Uterus (tissue), 4 donors: ENCODE data around the gene PRAMEF18. TPM values are rescaled to one million over a fixed set of nuclear protein-coding genes. Genes with fewer than 3 reads are reported as not detected.
"Not testable (repeated sequence)": the region's sequence is repeated elsewhere in the genome, so short reads cannot be mapped to it uniquely, and the experiment has no call there.

ENCODE experiments used
- DNase-seq, 2 donors: peaks; one replicate each; pipeline ENCODE4 v3.0.0-alpha.2; 2019 to 2020
- H3K27ac ChIP-seq, 2 donors: fragments of 200-600 bp; sonication (generic); 1 replicate in 1 of 2; 2 replicates in 1 of 2; pipeline ENCODE4 v1.5.1; 2016 to 2018
- H3K27me3 ChIP-seq, 2 donors: fragments of 200-600 bp; sonication (generic); one replicate each; pipeline ENCODE4 v1.5.1; 2018 to 2019; ENCODE audit warnings: control low read depth in 1 of 2
- H3K36me3 ChIP-seq, 2 donors: fragments of 200-600 bp; sonication (generic); one replicate each; pipeline ENCODE4 v1.5.1; 2019; ENCODE audit warnings: control low read depth in 1 of 2
- H3K4me1 ChIP-seq, 2 donors: fragments of 200-600 bp; sonication (generic); one replicate each; pipeline ENCODE4 v1.5.1; 2018 to 2019; ENCODE audit warnings: control low read depth in 1 of 2
- H3K4me3 ChIP-seq, 2 donors: fragments of 200-600 bp; sonication (generic); 1 replicate in 1 of 2; 2 replicates in 1 of 2; pipeline ENCODE4 v1.5.1; 2018 to 2019; ENCODE audit warnings: mild to moderate bottlenecking in 1 of 2
- H3K9me3 ChIP-seq, 2 donors: fragments of 200-600 bp; sonication (generic); one replicate each; pipeline ENCODE4 v1.5.1; 2019; ENCODE audit warnings: control low read depth in 1 of 2
- POLR2A ChIP-seq, 2 donors: fragments of 450-650 bp; IDR thresholded peaks; one replicate each; pipeline ENCODE4 v1.6.1; 2016; ENCODE audit warnings: antibody characterized with exemption in 2 of 2, mild to moderate bottlenecking in 1 of 2, moderate library complexity in 1 of 2
- intact Hi-C: fragments of 100-400 bp; cut with DNase I; formaldehyde crosslinking; loops from one replicate; pipeline ENCODE4 v1.15.1; 2023; ENCODE audit warnings: low total_unique reads
- total RNA-seq, 4 donors: library from RNA; depleted of rRNA in 3 of 4; stranded (reverse); fragments of >200 nt in 3 of 4; gene quantifications; one replicate each; pipeline versions ENCODE4 v1.1.0 to v1.2.4, GENCODE V29; 2014 to 2023
- TF ChIP-seq, protein P1 (sequence below), 4 experiments: fragments of 200-600 bp in 2 of 4; fragments of 450-650 bp in 2 of 4; sonication (generic) in 2 of 4; IDR thresholded peaks; one replicate each; pipeline ENCODE4 v1.5.1; 2016 to 2019; ENCODE audit warnings: antibody characterized with exemption in 4 of 4, mild to moderate bottlenecking in 2 of 4, moderate library complexity in 1 of 4
- donor health status: DM: yes; HTN: yes; CAD: no.

PRAMEF18 gene
- total RNA-seq, 4 donors from 2014 or later: not detected

DNA sequence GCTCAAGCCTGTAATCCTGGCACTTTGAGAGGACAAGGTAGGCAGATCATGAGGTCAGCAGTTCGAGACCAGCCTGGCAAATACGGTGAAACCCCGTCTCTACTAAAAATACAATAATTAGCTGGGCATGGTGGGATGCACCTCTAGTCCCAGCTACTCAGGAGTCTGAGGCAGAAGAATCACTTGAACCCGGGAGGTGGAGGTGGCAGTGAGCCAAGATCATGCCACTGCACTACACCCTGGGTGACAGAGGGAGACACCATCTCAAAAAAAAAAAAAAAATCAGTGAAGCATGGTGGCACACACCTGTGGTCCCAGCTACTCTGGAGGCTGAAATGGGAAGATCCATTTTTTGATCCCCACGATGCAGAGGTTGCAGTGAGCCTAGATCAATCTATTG is 4.1 kb upstream of the PRAMEF18 start:
- H3K27me3 ChIP-seq, H3K9me3 ChIP-seq, H3K4me1 ChIP-seq, intact Hi-C loops, H3K27ac ChIP-seq, H3K36me3 ChIP-seq, DNase-seq, H3K4me3 ChIP-seq: not testable (repeated sequence)

DNA sequence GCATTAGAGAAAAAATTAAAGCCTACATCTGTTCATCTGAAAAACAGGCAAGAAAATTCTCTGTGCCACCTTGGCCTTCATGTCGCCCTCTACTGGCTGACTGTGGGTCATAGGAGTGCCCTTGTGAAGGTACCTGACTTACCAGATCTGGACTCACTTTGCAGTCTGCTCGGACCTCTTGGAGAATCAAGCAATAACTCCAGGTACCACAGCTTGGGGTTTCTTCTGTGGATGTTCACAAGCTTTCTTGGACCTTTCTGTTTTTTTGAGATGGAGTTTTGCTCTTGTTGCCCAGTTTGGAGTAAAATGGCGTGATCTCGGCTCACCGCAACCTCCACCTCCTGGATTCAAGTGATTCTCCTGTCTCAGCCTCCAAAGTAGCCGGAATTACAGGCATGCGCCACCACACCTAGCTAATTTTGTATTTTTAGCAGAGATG is 2.4 kb upstream of the PRAMEF18 start:
- H3K27ac ChIP-seq: no peak overlapping the region
- intact Hi-C loops: no loop called here
- no peaks in the 10 kb centered on the region for H3K27me3 ChIP-seq
- no peak for TF ChIP-seq POLR2A (IDR thresholded peaks at IDR 0.05)
- TF ChIP-seq, protein P1, sequence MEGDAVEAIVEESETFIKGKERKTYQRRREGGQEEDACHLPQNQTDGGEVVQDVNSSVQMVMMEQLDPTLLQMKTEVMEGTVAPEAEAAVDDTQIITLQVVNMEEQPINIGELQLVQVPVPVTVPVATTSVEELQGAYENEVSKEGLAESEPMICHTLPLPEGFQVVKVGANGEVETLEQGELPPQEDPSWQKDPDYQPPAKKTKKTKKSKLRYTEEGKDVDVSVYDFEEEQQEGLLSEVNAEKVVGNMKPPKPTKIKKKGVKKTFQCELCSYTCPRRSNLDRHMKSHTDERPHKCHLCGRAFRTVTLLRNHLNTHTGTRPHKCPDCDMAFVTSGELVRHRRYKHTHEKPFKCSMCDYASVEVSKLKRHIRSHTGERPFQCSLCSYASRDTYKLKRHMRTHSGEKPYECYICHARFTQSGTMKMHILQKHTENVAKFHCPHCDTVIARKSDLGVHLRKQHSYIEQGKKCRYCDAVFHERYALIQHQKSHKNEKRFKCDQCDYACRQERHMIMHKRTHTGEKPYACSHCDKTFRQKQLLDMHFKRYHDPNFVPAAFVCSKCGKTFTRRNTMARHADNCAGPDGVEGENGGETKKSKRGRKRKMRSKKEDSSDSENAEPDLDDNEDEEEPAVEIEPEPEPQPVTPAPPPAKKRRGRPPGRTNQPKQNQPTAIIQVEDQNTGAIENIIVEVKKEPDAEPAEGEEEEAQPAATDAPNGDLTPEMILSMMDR (IDR thresholded peaks at IDR 0.05): no peak
- H3K36me3 ChIP-seq: no peaks in the 10 kb centered on the region
- DNase-seq: no peak
- no peak overlapping the region for H3K4me3 ChIP-seq
- no peaks in the 10 kb centered on the region for H3K9me3 ChIP-seq
- no peaks in the 10 kb centered on the region for H3K4me1 ChIP-seq

DNA sequence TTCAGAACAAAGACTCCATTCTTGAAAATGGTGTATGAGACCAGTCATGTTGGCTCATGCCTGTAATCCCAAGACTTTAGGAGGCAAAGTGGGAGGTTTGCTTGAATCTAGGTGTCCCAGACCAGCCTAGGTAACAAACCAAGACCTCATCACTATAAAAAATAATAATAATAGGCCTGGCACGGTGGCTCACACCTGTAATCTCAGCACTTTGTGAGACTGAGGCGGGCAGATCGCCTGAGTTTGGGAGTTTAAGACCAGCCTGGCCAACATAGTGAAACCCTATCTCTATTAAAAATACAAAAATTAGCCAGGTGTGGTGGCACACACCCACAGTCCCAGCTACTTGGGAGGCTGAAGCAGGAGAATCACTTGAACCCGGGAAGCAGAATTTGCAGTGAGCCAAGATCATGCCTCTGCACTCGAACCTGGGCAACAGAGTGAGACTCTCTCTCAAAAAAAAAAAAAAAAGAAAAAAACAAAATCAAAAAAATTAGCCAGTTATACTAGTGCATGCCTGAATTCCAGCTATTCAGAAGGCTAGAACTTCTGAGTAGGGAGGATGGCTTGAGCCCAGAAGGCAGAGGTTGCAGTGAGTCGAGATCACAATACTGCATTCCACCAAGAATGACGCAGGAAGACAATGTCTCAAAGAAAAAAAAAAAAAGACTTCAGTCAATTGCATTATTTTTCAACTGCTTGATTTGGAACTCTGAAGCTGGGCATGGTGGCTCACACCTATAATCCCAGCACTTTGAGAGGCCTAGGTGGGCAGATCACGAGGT is 1.5 kb upstream of the PRAMEF18 start:
- H3K27ac ChIP-seq, H3K4me3 ChIP-seq, DNase-seq, H3K36me3 ChIP-seq, H3K27me3 ChIP-seq, H3K9me3 ChIP-seq, H3K4me1 ChIP-seq, intact Hi-C loops: not testable (repeated sequence)

DNA sequence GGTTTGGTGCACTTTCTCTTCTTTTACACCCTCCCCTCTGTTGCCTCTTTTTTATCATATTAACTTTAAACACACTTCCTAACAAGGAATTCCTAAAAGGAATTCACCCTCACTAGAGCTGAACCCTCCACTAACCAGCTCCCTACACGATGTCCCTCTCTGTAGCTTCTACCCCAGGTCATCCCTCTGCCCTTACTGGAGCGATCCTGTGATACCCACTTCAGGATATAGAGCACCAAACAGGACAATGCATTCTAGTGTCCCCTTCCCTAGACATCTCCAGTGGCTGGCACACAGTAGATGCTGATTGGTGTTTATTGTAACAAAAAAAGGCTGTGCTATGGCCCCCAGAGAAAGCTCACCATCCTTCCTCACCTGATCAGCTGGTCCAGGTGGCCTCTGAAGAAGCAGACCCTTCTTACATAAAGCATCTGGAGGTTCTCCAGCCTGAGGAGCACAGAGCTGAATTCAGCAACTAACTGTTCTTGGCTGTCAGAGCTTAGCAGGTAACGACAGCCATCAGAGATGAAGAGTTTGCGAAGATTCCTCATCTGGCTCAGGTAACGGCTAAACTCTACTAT is 1.4 kb downstream of the PRAMEF18 start:
- Histone ChIP-seq H3K4me1 (no peaks in the 10 kb centered on the region), H3K9me3 (no peaks in the 10 kb centered on the region), H3K4me3 (no peak overlapping the region), H3K27me3 (no peaks in the 10 kb centered on the region), H3K27ac (no peak overlapping the region), H3K36me3 (no peaks in the 10 kb centered on the region)
- TF ChIP-seq, protein P1 (IDR thresholded peaks at IDR 0.05): no peak
- TF ChIP-seq POLR2A (IDR thresholded peaks at IDR 0.05): no peak
- intact Hi-C loops: no loop called here
- no peak for DNase-seq

DNA sequence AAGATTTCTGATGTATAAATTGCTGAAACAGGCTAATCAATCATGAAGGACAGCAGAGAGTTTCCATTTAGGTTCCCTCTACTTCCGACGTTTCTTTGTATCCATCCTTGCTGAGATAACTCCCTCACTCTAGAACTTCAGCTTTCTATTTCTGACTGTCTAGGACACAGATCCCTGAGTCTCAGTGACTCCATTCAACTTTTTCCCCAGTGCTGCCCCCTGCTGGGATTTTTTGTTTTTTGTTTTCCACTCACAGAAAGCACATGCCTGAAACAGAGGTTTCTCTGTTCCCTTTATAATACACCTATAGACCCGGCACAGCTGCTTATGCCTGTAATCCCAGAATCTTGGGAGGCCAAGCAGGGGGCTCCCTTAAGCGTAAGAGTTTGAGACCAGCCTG is 3.2 kb downstream of the PRAMEF18 start:
- H3K4me3 ChIP-seq, H3K27ac ChIP-seq, H3K9me3 ChIP-seq, H3K4me1 ChIP-seq, H3K27me3 ChIP-seq, intact Hi-C loops, H3K36me3 ChIP-seq, DNase-seq: not testable (repeated sequence)

DNA sequence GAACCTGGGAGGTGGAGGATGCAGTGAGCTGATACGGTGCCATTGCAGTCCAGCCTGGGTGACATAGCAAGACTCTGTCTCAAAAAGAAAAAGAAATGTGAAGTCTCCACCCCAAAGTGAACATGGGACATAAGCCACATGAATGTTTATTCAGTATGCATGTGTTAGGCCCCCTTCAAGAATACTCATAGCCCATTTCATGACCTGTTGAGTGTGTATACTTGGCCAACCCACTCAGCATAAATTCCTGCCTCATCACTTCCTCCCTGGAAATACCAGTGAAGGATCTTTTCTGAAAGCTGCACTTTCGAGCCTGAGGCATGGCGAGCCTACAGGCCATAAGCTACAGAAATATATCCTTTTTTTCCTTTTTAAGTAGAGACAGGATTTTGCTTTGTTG is 6.8 kb downstream of the PRAMEF18 start:
- H3K4me3 ChIP-seq, DNase-seq, intact Hi-C loops: not testable (repeated sequence)

GRCh38 chr1:13216619-13217018 is 9.3 kb downstream of the PRAMEF18 start:
- H3K36me3 ChIP-seq, H3K27ac ChIP-seq, intact Hi-C loops, H3K27me3 ChIP-seq, DNase-seq, H3K4me1 ChIP-seq, H3K9me3 ChIP-seq, H3K4me3 ChIP-seq: not testable (repeated sequence)

More for the DNA sequence above, 6.8 kb downstream of the PRAMEF18 start:
- not testable (repeated sequence) for H3K36me3 ChIP-seq, H3K27ac ChIP-seq, H3K9me3 ChIP-seq, H3K4me1 ChIP-seq, H3K27me3 ChIP-seq

- intact Hi-C loops, H3K9me3 ChIP-seq, H3K4me3 ChIP-seq, H3K27me3 ChIP-seq, H3K4me1 ChIP-seq, DNase-seq, H3K36me3 ChIP-seq, H3K27ac ChIP-seq: not testable (repeated sequence)
Measured at GRCh38 chr1:13208712-13209111, 17.2 kb downstream of the PRAMEF18 start.

GRCh38 chr1:13201309-13201708 is 24.6 kb downstream of the PRAMEF18 start, which contains the start of gene PRAMEF13:
Gene PRAMEF13, minus strand, starts transcription at chr1:13201409. Its CDS starts 1,820 bp downstream, at chr1:13199589.
- H3K27ac ChIP-seq, DNase-seq: not testable (repeated sequence)

More at GRCh38 chr1:13201309-13201708, 24.6 kb downstream of the PRAMEF18 start, which contains the start of gene PRAMEF13:
- H3K4me1 ChIP-seq, intact Hi-C loops, H3K27me3 ChIP-seq, H3K36me3 ChIP-seq, H3K4me3 ChIP-seq, H3K9me3 ChIP-seq: not testable (repeated sequence)
